Measurements from ENCODE around the gene ARHGAP42. TPM values are rescaled to one million over a fixed set of nuclear protein-coding genes. Genes with fewer than 3 reads are reported as not detected.

ARHGAP42 gene
- total and polyA plus RNA-seq, 2 of the 13 experiments (the other 11 are each of a cell fraction or from before 2014, with no cell fraction given): 2.5 to 4.3 TPM

GRCh38 chr11:100776212-100776896 lies 89.3 kb downstream of the ARHGAP42 start (continued):
- no peak for TF ChIP-seq ZFYVE20 (CRISPR knock-in tag; IDR thresholded peaks at IDR 0.05; ENCODE audit: borderline replicate concordance, low read depth)
- TF ChIP-seq KAT8 (CRISPR knock-in tag; IDR thresholded peaks at IDR 0.05): 0 out of 2 replicates have a peak, but pooled peaks have one; percentile 17
- TF ChIP-seq GFI1 (CRISPR knock-in tag; IDR thresholded peaks at IDR 0.05; ENCODE audit: borderline replicate concordance): no peak
- 0 out of 2 replicates have a peak, but pooled peaks have one; percentile 66 for TF ChIP-seq ZNF644 (CRISPR knock-in tag; IDR thresholded peaks at IDR 0.05; ENCODE audit: low read depth)
- TF ChIP-seq, protein P1, sequence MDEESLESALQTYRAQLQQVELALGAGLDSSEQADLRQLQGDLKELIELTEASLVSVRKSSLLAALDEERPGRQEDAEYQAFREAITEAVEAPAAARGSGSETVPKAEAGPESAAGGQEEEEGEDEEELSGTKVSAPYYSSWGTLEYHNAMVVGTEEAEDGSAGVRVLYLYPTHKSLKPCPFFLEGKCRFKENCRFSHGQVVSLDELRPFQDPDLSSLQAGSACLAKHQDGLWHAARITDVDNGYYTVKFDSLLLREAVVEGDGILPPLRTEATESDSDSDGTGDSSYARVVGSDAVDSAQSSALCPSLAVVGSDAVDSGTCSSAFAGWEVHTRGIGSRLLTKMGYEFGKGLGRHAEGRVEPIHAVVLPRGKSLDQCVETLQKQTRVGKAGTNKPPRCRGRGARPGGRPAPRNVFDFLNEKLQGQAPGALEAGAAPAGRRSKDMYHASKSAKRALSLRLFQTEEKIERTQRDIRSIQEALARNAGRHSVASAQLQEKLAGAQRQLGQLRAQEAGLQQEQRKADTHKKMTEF (CRISPR knock-in tag; IDR thresholded peaks at IDR 0.05): 0 out of 2 replicates have a peak, but pooled peaks have one; percentile 28
- no peak for TF ChIP-seq LCORL (IDR thresholded peaks at IDR 0.05)
- TF ChIP-seq LCORL (CRISPR knock-in tag; IDR thresholded peaks at IDR 0.05): no peak
- peak; percentile 26; the same call in 1 of the 2 replicates for TF ChIP-seq THAP11 (CRISPR knock-in tag; IDR thresholded peaks at IDR 0.05)
- TF ChIP-seq MAF1 (CRISPR knock-in tag; IDR thresholded peaks at IDR 0.05; ENCODE audit: borderline replicate concordance): no peak
- TF ChIP-seq, protein P2, sequence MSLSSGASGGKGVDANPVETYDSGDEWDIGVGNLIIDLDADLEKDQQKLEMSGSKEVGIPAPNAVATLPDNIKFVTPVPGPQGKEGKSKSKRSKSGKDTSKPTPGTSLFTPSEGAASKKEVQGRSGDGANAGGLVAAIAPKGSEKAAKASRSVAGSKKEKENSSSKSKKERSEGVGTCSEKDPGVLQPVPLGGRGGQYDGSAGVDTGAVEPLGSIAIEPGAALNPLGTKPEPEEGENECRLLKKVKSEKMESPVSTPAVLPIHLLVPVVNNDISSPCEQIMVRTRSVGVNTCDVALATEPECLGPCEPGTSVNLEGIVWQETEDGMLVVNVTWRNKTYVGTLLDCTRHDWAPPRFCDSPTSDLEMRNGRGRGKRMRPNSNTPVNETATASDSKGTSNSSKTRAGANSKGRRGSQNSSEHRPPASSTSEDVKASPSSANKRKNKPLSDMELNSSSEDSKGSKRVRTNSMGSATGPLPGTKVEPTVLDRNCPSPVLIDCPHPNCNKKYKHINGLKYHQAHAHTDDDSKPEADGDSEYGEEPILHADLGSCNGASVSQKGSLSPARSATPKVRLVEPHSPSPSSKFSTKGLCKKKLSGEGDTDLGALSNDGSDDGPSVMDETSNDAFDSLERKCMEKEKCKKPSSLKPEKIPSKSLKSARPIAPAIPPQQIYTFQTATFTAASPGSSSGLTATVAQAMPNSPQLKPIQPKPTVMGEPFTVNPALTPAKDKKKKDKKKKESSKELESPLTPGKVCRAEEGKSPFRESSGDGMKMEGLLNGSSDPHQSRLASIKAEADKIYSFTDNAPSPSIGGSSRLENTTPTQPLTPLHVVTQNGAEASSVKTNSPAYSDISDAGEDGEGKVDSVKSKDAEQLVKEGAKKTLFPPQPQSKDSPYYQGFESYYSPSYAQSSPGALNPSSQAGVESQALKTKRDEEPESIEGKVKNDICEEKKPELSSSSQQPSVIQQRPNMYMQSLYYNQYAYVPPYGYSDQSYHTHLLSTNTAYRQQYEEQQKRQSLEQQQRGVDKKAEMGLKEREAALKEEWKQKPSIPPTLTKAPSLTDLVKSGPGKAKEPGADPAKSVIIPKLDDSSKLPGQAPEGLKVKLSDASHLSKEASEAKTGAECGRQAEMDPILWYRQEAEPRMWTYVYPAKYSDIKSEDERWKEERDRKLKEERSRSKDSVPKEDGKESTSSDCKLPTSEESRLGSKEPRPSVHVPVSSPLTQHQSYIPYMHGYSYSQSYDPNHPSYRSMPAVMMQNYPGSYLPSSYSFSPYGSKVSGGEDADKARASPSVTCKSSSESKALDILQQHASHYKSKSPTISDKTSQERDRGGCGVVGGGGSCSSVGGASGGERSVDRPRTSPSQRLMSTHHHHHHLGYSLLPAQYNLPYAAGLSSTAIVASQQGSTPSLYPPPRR (CRISPR knock-in tag; IDR thresholded peaks at IDR 0.05; ENCODE audit: borderline replicate concordance): no peak
- peak; percentile 30; the same call in 1 of the 2 replicates for TF ChIP-seq KDM6A (CRISPR knock-in tag; IDR thresholded peaks at IDR 0.05; ENCODE audit: low read depth)

All from HepG2 (cell line).